ENCODE results near the gene TUBB. TPM values are rescaled to one million over a fixed set of nuclear protein-coding genes. Genes with fewer than 3 reads are reported as not detected.
A peak's percentile ranks its signal among the peaks of the same experiment; 100 is the strongest.

Gene TUBB
- total RNA-seq, 6 experiments from 2014 or later: 150 to 268 (median 241) TPM

GRCh38 chr6:30769088-30769852, 49.1 kb downstream of the TUBB start:
- no peak for TF ChIP-seq CTCF (IDR thresholded peaks at IDR 0.05)
- no peak for TF ChIP-seq POLR2A (IDR thresholded peaks at IDR 0.05)
- Histone ChIP-seq H3K4me3 (no peak overlapping the region), H3K4me1 (peaks cover 0 to 22% (median 11%) of the 10 kb centered on the region in 4 donors), H3K27ac (no peak overlapping the region), H3K36me3 (no peaks in the 10 kb centered on the region), H3K9me3 (no peaks in the 10 kb centered on the region), H3K27me3 (no peaks in the 10 kb centered on the region)
- peak in 1 of 3 donors; percentile 83 for DNase-seq
- intact Hi-C loops (cut with DNase I): no loop called here
- WGBS (ENCODE audit: insufficient coverage, low coverage, low lambda C conversion rate, missing lambda C conversion rate): 25% methylated on average over 7 of the region's 16 CpGs
- ATAC-seq: peak; percentile 20 to 83 (median 47)

GRCh38 chr6:30769853-30770524, 49.8 kb downstream of the TUBB start:
- H3K4me3 ChIP-seq: no peak overlapping the region
- no peaks in the 10 kb centered on the region for H3K27me3 ChIP-seq
- 77% methylated on average over 5 of the region's 5 CpGs for WGBS (ENCODE audit: insufficient coverage, low coverage, low lambda C conversion rate, missing lambda C conversion rate)
- H3K27ac ChIP-seq: peak overlapping the region in 1 of 3 donors; percentile 21
- ATAC-seq (peak in 1 of 4 donors; percentile 45), DNase-seq (no peak)
- TF ChIP-seq CTCF (IDR thresholded peaks at IDR 0.05) (no peak), POLR2A (IDR thresholded peaks at IDR 0.05) (no peak)
- H3K36me3 ChIP-seq: no peaks in the 10 kb centered on the region
- H3K9me3 ChIP-seq: no peaks in the 10 kb centered on the region
- H3K4me1 ChIP-seq: peaks cover 0 to 16% (median 7%) of the 10 kb centered on the region in 4 donors
- intact Hi-C loops (cut with DNase I): no loop called here

GRCh38 chr6:30770592-30770991, 50.4 kb downstream of the TUBB start:
- WGBS (ENCODE audit: insufficient coverage, low coverage, low lambda C conversion rate, missing lambda C conversion rate): 92% methylated on average over 2 of the region's 3 CpGs
- no peaks in the 10 kb centered on the region for H3K27me3 ChIP-seq
- H3K27ac ChIP-seq: no peak overlapping the region
- no peak overlapping the region for H3K4me3 ChIP-seq
- H3K4me1 ChIP-seq: peaks cover 0 to 16% (median 7%) of the 10 kb centered on the region in 4 donors
- DNase-seq (no peak), ATAC-seq (no peak)
- H3K36me3 ChIP-seq: no peaks in the 10 kb centered on the region
- intact Hi-C loops (cut with DNase I): no loop called here
- H3K9me3 ChIP-seq: no peaks in the 10 kb centered on the region
- TF ChIP-seq CTCF (IDR thresholded peaks at IDR 0.05): no peak
- TF ChIP-seq POLR2A (IDR thresholded peaks at IDR 0.05): no peak

GRCh38 chr6:30774701-30775100, 54.5 kb downstream of the TUBB start:
- Histone ChIP-seq H3K4me3 (no peak overlapping the region), H3K36me3 (no peaks in the 10 kb centered on the region), H3K27me3 (no peaks in the 10 kb centered on the region), H3K27ac (no peak overlapping the region), H3K9me3 (no peaks in the 10 kb centered on the region), H3K4me1 (peaks cover 0 to 2% (median under 1%) of the 10 kb centered on the region in 4 donors)
- ATAC-seq (no peak), DNase-seq (no peak)
- intact Hi-C loops (cut with DNase I): no loop called here
- no peak for TF ChIP-seq CTCF (IDR thresholded peaks at IDR 0.05)
- TF ChIP-seq POLR2A (IDR thresholded peaks at IDR 0.05): no peak
- 68% methylated on average over 4 of the region's 8 CpGs for WGBS (ENCODE audit: insufficient coverage, low coverage, low lambda C conversion rate, missing lambda C conversion rate)

Small RNAs within 50 kb of the gene (small RNA-seq; reads per million reads assigned to genes)
- gene RF00019: 0 reads per million in 2 experiments
- gene RN7SL353P: 0 reads per million in 2 experiments

Other genes with a start within 250 kb of the TUBB start
- 100 to 1,000 TPM; 116 to 257 (median 183) TPM for gene HLA-E, start 230.8 kb upstream of the TUBB start, total RNA-seq
- 10 to 100 TPM in 5 of 6 experiments, 1 to 10 TPM in 1; 5.1 to 25.6 (median 19.8) TPM for gene GNL1, start 163.9 kb upstream of the TUBB start, total RNA-seq
- 1 to 10 TPM; 2.3 to 3.8 (median 2.6) TPM for gene PRR3, start 163.1 kb upstream of the TUBB start, total RNA-seq
- 10 to 100 TPM; 23.3 to 35.2 (median 26.8) TPM for gene ABCF1, start 148.9 kb upstream of the TUBB start, total RNA-seq
- gene PPP1R10, start 103.1 kb upstream of the TUBB start, total RNA-seq: 10 to 100 TPM; 19.0 to 45.1 (median 32.4) TPM
- 10 to 100 TPM; 43.3 to 73.9 (median 56.2) TPM for gene MRPS18B, start 102.5 kb upstream of the TUBB start, total RNA-seq
- gene ATAT1, start 93.5 kb upstream of the TUBB start, total RNA-seq: 1 to 10 TPM; 2.4 to 6.6 (median 4.4) TPM
- gene C6orf136, start 73.2 kb upstream of the TUBB start, total RNA-seq: 10 to 100 TPM in 4 of 6 experiments, 1 to 10 TPM in 2; 8.2 to 14.1 (median 11.0) TPM
- 10 to 100 TPM; 12.3 to 17.8 (median 14.4) TPM for gene DHX16, start 47.3 kb upstream of the TUBB start, total RNA-seq
- 10 to 100 TPM in 4 of 6 experiments, 1 to 10 TPM in 2; 6.7 to 29.1 (median 12.9) TPM for gene PPP1R18, start 33.7 kb upstream of the TUBB start, total RNA-seq
- 1 to 10 TPM; 1.2 to 2.7 (median 1.9) TPM for gene NRM, start 29.4 kb upstream of the TUBB start, total RNA-seq
- gene MDC1, start 3.1 kb upstream of the TUBB start, total RNA-seq: 10 to 100 TPM in 4 of 6 experiments, 1 to 10 TPM in 2; 8.8 to 15.5 (median 12.1) TPM
- gene FLOT1, start 22.3 kb downstream of the TUBB start, total RNA-seq: 10 to 100 TPM; 37.1 to 92.2 (median 73.5) TPM
- gene IER3, start 24.2 kb downstream of the TUBB start, total RNA-seq: 10 to 100 TPM in 3 of 6 experiments, 1 to 10 TPM in 3; 2.8 to 72.3 (median 24.5) TPM
- 1 to 10 TPM; 3.2 to 9.9 (median 5.0) TPM for gene DDR1, start 164.2 kb downstream of the TUBB start, total RNA-seq
- 10 to 100 TPM in 4 of 6 experiments, 1 to 10 TPM in 2; 3.6 to 21.1 (median 17.3) TPM for gene GTF2H4, start 187.9 kb downstream of the TUBB start, total RNA-seq
- 10 to 100 TPM; 21.5 to 36.1 (median 25.9) TPM for gene VARS2, start 193.9 kb downstream of the TUBB start, total RNA-seq
- not detected for gene SFTA2, start 211.8 kb downstream of the TUBB start, total RNA-seq
- not detected for gene MUCL3, start 220.6 kb downstream of the TUBB start, total RNA-seq

All from right lobe of liver (tissue), 6 donors.